Activated CD8-positive, alpha-beta memory T cell treated with anti-CD3 and anti-CD28 coated beads, Interleukin-2, amount 10 ng/mL, durations not matched to agents 7 days and 5 days (primary cell): ENCODE data around the gene PTPRT. TPM values are rescaled to one million over a fixed set of nuclear protein-coding genes. Genes with fewer than 3 reads are reported as not detected.

Experiments used
- ATAC-seq: fragments of 150-1000 bp; cut with Tn5 transposase; one replicate; pipeline ENCODE4 v1.10.0; 2021; ENCODE audit warnings: moderate library complexity
- CTCF ChIA-PET: fragments of 350-600 bp; sonication (Branson Sonifier 250); formaldehyde crosslinking; loops from one replicate; lab custom pipeline; 2021; ENCODE audit warnings: antibody characterized with exemption; lab: Charles Lee
- DNase-seq: peaks from one replicate; pipeline ENCODE4 v3.0.0-alpha.2; 2020
- H3K27ac Mint-ChIP-seq: one replicate; pipeline ENCODE4 v1.8.0; 2021; ENCODE audit warnings: mild to moderate bottlenecking, mixed read lengths
- H3K27me3 Mint-ChIP-seq: one replicate; pipeline ENCODE4 v1.8.0; 2021; ENCODE audit warnings: mixed read lengths
- H3K36me3 Mint-ChIP-seq: one replicate; pipeline ENCODE4 v1.8.0; 2021; ENCODE audit warnings: mild to moderate bottlenecking, mixed read lengths
- H3K4me1 Mint-ChIP-seq: one replicate; pipeline ENCODE4 v1.8.0; 2021; ENCODE audit warnings: mixed read lengths
- H3K4me3 Mint-ChIP-seq: one replicate; pipeline ENCODE4 v1.8.0; 2021; ENCODE audit warnings: mild to moderate bottlenecking, moderate library complexity, mixed read lengths
- H3K9me3 Mint-ChIP-seq: one replicate; pipeline ENCODE4 v1.8.0; 2022; ENCODE audit warnings: low read depth, mixed read lengths
- total RNA-seq, 2 experiments: library from RNA; stranded (reverse); gene quantifications; one replicate each; pipeline ENCODE4 v1.2.3, GENCODE V29; 2021

The PTPRT gene
- total RNA-seq, 2 experiments from 2014 or later, result not detected

DNA sequence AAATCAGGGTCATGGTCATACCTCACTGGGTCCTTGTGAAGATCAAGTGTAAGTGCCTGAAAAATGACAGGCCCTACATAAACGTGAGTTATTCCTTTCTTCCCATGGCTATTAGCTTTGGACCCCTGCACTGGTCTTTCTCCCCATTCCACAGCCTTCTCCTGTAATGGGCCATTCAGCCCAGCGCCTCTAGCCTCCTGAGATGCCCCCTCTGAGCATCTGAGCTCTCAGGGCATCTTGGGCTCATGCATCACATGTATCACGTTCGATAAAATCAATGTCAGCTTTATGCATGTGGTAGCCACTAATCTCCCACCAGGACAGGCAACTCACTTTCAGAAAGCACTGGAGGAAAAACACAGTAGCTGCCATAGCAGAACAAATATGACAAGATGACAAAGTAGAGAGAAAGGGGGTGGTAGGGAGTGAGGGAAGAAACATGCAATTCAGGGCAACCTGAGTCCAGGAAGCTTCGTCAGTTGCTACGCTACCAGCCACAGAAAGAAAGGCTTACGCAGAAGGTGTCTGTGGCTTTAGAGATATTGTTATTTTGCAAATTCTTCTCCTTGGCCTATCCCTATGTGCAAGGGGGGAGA lies 498.8 kb downstream of the PTPRT start:
- H3K4me1 Mint-ChIP-seq, result no peaks in the 10 kb centered on the region
- CTCF ChIA-PET, result no interaction called here
- peaks cover 15% of the 10 kb centered on the region for H3K9me3 Mint-ChIP-seq
- H3K27me3 Mint-ChIP-seq, result no peaks in the 10 kb centered on the region
- H3K4me3 Mint-ChIP-seq, result no peak overlapping the region
- no peak for DNase-seq
- ATAC-seq, result no peak
- H3K36me3 Mint-ChIP-seq, result no peaks in the 10 kb centered on the region
- H3K27ac Mint-ChIP-seq, result no peak overlapping the region

DNA sequence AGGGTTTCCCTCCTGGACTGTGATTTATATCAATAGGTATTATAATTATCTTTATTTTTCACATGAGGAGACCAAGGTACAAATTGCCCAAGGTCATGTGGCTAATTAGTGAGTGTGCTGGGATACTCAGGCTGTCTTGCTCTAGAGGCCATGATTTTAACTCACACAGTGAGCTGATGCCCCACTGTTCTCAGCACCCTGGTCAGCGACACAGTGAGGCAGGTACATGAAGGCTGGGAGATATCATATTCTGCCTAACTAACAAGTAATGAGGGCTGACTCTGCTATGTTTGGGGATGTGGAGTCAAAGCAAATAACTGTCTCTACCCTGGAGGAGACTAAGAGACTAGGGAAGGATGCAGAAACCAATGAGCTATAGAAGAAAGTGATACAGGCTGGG lies 501.1 kb downstream of the PTPRT start:
- CTCF ChIA-PET, result no interaction called here
- no peaks in the 10 kb centered on the region for H3K36me3 Mint-ChIP-seq
- H3K9me3 Mint-ChIP-seq, result peaks cover 13% of the 10 kb centered on the region
- ATAC-seq (no peak), DNase-seq (no peak)
- H3K4me1 Mint-ChIP-seq, result no peaks in the 10 kb centered on the region
- no peak overlapping the region for H3K4me3 Mint-ChIP-seq
- H3K27me3 Mint-ChIP-seq, result no peaks in the 10 kb centered on the region
- H3K27ac Mint-ChIP-seq, result no peak overlapping the region

DNA sequence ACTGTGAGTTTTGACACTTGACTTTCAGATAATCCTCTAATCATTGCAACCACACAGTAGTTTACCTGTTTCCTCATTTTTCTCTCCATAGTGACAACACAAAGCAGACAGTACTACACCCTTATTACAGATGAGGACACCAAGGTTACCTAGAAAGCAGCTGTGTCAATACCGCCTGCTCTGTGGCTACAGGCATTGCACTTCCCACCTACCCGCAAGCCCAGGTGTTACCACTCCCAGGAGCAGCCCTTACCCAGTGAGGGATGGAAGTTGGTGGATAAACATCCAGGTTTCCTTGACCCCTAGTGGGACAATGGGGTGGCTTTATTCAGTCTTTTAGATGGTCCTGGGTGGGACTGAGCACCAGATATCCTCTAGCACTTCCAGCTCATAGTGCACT lies 503.6 kb downstream of the PTPRT start:
- no peak for DNase-seq
- CTCF ChIA-PET, result no interaction called here
- Mint-ChIP-seq H3K4me1 (no peaks in the 10 kb centered on the region), H3K27me3 (no peaks in the 10 kb centered on the region), H3K9me3 (peaks cover 13% of the 10 kb centered on the region), H3K36me3 (no peaks in the 10 kb centered on the region), H3K27ac (no peak overlapping the region), H3K4me3 (no peak overlapping the region)
- ATAC-seq, result no peak

DNA sequence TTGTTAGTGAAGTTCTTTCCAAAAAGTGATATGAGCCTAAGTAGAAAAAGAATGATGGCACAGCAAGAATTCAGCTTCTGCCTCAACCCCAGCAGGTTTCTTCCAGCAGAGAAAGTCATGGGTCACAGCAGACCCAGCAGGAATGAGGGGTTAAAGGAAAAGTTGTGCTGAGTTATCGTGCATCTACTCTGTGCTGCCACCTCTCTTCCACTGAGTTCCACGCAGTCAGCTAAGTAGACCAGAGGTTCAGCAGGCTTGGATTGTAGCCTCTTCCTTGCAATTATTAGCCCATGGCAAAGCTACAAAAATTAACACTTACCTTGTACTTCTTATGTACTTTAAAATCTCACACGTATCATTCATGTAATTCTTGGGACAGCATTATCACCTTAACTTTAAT lies 510.8 kb downstream of the PTPRT start:
- no peaks in the 10 kb centered on the region for H3K4me1 Mint-ChIP-seq
- CTCF ChIA-PET, result no interaction called here
- H3K27me3 Mint-ChIP-seq, result no peaks in the 10 kb centered on the region
- peaks cover 2% of the 10 kb centered on the region for H3K9me3 Mint-ChIP-seq
- DNase-seq (no peak), ATAC-seq (no peak)
- H3K4me3 Mint-ChIP-seq, result no peak overlapping the region
- H3K27ac Mint-ChIP-seq, result no peak overlapping the region
- no peaks in the 10 kb centered on the region for H3K36me3 Mint-ChIP-seq

DNA sequence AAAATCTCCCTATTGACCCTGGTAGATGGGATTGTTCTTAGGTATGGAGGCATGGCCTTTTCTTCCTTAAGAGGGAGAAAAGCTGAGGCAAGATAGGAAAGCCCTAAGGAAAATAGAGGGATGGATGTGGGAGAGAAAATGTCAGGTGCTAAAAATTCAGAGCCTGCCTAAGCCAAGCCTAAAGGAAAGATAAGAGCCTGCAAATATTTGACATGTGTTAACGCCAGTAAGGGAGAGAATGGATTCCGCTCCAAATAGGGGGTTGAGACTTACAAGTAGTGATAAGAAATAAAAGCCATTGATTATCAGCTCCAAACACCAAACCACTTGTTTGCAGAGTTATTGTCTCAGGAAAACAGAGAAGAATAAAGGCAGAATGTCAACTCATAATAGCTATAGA lies 533.6 kb downstream of the PTPRT start:
- Mint-ChIP-seq H3K27me3 (no peaks in the 10 kb centered on the region), H3K27ac (no peak overlapping the region), H3K4me3 (no peak overlapping the region), H3K36me3 (no peaks in the 10 kb centered on the region), H3K9me3 (peaks cover 3% of the 10 kb centered on the region), H3K4me1 (no peaks in the 10 kb centered on the region)
- CTCF ChIA-PET, result no interaction called here
- DNase-seq (no peak), ATAC-seq (no peak)

DNA sequence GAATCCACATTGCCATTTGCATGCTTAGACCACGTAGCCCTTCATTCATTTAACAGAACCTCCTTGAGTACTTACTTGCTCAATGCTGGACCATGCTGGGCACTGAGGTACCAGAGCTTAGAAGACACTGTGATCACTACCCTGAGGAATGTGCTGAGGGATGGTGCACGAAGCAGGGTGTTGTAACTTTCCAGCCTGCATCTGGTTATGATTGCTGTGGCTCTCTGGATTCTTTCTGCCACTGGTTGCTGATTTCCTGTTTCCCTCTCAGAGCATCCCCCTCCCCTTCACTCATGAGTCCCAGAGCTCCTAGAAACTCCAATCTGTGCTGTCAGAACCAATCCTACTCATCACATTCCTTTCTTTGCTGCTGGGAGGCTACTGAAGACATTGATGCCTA lies 537.4 kb downstream of the PTPRT start:
- no peaks in the 10 kb centered on the region for H3K36me3 Mint-ChIP-seq
- no peak overlapping the region for H3K4me3 Mint-ChIP-seq
- no peaks in the 10 kb centered on the region for H3K4me1 Mint-ChIP-seq
- DNase-seq, result no peak
- CTCF ChIA-PET, result no interaction called here
- no peaks in the 10 kb centered on the region for H3K27me3 Mint-ChIP-seq
- H3K27ac Mint-ChIP-seq, result no peak overlapping the region
- ATAC-seq, result no peak
- H3K9me3 Mint-ChIP-seq, result peaks cover 8% of the 10 kb centered on the region

DNA sequence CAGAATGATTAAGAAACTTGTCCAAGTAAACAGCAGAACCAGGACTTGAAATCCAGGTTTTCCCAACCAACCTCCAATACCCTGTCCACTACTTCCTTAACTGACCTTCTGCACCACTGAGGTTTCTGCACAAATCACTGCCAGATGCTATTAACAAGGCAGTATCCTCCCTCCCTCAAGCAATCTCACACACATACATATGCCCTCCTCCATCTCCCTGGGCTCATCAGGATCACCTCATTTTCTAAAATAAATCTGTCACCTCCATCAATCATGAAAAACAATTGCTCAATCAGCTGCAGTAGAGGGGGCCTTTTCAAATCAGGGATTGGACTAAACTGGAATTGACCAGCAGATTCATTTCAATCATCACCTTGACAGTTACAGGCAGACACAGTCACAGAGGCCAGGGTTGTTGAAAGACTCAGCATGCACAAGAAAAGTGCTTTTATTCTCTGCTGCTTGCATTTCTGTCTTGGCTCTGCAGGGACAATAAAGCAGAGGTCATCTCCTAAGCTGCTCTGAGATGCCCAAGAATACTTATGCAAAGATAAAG lies 539.4 kb downstream of the PTPRT start:
- no peaks in the 10 kb centered on the region for H3K27me3 Mint-ChIP-seq
- no peaks in the 10 kb centered on the region for H3K4me1 Mint-ChIP-seq
- H3K27ac Mint-ChIP-seq, result no peak overlapping the region
- no peak overlapping the region for H3K4me3 Mint-ChIP-seq
- CTCF ChIA-PET, result no interaction called here
- H3K36me3 Mint-ChIP-seq, result no peaks in the 10 kb centered on the region
- DNase-seq, result no peak
- ATAC-seq, result no peak
- peaks cover 8% of the 10 kb centered on the region for H3K9me3 Mint-ChIP-seq

DNA sequence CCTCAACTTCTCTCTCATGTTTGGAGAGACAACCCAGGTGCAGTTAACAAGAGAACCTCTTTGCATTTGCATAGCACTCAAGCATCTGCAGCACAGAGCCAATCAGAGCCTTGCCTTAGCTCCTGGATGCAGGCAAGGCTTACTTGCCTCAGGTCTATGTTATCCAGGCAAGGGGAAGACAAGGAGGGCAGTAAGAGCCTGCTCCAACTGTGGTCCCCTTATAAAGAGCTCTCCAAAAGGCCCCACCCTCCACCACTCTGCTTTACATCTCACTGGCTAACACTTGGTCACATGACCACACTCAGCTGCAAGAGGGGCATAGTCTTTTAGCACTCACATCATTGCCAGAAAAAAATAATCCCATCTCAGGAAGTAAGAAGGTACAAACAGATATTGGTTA lies 540.0 kb downstream of the PTPRT start:
- peaks cover 8% of the 10 kb centered on the region for H3K9me3 Mint-ChIP-seq
- ATAC-seq (no peak), DNase-seq (no peak)
- H3K36me3 Mint-ChIP-seq, result no peaks in the 10 kb centered on the region
- H3K4me1 Mint-ChIP-seq, result no peaks in the 10 kb centered on the region
- no peak overlapping the region for H3K27ac Mint-ChIP-seq
- no peak overlapping the region for H3K4me3 Mint-ChIP-seq
- no peaks in the 10 kb centered on the region for H3K27me3 Mint-ChIP-seq
- CTCF ChIA-PET, result no interaction called here

DNA sequence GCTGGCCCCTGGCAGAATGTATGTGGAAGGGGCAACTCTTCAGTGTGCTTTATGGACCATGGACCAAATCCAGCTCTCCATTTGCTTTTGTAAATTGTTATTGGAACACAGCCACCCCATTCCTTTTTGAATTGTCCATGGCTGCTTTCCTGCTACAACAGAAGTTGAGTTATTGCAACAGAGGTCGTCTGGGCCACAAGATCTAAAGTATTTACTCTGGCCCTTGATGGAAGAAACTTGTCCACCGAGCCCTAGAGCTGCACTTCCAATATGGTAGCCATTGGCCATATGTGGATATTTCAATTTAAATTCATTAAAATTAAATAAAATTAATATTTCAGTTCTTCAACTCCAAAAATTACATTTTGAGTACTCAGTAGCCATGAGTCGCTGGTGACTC lies 543.5 kb downstream of the PTPRT start:
- ATAC-seq (no peak), DNase-seq (no peak)
- Mint-ChIP-seq H3K4me1 (no peaks in the 10 kb centered on the region), H3K4me3 (no peak overlapping the region), H3K36me3 (no peaks in the 10 kb centered on the region), H3K9me3 (peaks cover 9% of the 10 kb centered on the region), H3K27me3 (no peaks in the 10 kb centered on the region), H3K27ac (no peak overlapping the region)
- CTCF ChIA-PET, result no interaction called here

DNA sequence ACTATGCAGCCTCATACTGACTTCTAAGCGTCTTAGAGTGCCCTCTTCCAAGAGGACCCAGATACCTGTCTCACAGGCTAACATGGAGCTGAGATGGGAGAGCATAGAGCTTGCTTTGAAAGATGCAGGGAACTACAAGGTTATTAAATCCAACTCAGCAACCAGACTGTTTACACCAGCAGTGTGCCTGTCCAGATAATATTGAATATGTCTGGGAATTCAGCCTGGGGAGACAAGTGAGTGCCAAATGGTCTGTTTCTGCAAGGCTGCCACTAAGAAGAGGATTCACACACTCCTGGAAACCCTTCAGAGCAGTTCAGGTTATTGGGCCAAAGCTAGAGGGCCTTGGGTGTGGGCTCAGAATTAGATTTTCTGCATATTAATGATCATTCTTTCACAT lies 547.8 kb downstream of the PTPRT start:
- Mint-ChIP-seq H3K9me3 (peaks cover 4% of the 10 kb centered on the region), H3K27me3 (no peaks in the 10 kb centered on the region), H3K4me3 (no peak overlapping the region), H3K4me1 (no peaks in the 10 kb centered on the region), H3K36me3 (no peaks in the 10 kb centered on the region), H3K27ac (no peak overlapping the region)
- CTCF ChIA-PET, result no interaction called here
- DNase-seq (no peak), ATAC-seq (no peak)

DNA sequence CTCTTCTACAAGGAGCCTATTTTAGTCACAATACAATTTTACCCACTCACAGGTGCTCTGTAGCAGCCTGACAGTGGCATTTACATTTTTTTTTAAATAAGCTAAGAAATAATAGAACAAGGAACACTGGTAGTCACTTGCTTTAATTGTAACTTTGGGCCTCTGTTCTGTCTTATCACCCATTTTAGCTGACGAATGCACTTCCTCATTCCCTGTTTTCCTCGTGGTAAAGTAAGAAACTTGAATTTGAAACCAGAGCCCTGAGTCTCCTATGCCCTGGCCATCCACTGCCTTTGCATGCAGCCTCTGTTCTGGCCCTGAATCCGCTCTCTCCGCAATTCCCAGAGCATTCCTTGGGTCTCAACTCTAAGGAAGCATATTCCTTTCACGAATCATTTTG lies 550.6 kb downstream of the PTPRT start:
- H3K4me3 Mint-ChIP-seq, result no peak overlapping the region
- DNase-seq, result no peak

DNA sequence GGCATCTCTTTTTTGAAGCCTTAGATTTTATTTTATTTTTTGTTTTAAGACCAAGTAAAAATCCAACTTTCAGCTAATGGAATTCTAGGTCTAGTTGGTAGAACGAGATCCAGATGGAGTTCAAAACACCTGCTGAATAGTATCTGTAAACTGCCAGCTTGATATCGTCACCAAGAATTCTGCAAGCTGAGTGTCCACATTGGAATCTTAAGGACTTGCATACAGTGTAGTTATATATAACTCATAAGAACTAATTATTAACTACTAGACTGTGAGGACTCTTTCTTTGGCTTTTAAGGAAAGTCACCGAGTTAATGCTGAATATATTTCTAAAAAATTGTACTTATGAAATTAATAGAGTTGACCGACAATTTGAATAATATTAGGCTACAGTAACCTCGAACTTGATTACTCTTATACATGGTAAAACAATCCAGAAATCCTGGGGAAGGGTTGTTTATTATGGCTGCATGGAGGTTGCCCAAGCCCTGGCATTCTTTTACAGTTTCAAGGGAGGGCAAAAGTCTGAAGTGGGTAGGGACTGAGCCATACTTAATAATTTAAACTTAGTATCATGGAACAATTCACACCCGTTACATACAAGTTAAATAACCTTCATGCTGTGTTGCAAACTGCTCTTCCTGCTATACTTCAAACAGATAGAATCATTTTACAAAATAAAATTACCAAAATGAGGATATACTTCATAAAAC lies 553.9 kb downstream of the PTPRT start:
- H3K27ac Mint-ChIP-seq, result no peak overlapping the region
- CTCF ChIA-PET, result no interaction called here
- DNase-seq (no peak), ATAC-seq (no peak)
- no peak overlapping the region for H3K4me3 Mint-ChIP-seq
- no peaks in the 10 kb centered on the region for H3K4me1 Mint-ChIP-seq
- no peaks in the 10 kb centered on the region for H3K9me3 Mint-ChIP-seq
- H3K27me3 Mint-ChIP-seq, result no peaks in the 10 kb centered on the region
- H3K36me3 Mint-ChIP-seq, result no peaks in the 10 kb centered on the region

More for the DNA sequence above, 550.6 kb downstream of the PTPRT start:
- CTCF ChIA-PET, result no interaction called here
- no peak for ATAC-seq
- Mint-ChIP-seq H3K27ac (no peak overlapping the region), H3K4me1 (no peaks in the 10 kb centered on the region), H3K36me3 (no peaks in the 10 kb centered on the region), H3K9me3 (peaks cover 4% of the 10 kb centered on the region), H3K27me3 (no peaks in the 10 kb centered on the region)

DNA sequence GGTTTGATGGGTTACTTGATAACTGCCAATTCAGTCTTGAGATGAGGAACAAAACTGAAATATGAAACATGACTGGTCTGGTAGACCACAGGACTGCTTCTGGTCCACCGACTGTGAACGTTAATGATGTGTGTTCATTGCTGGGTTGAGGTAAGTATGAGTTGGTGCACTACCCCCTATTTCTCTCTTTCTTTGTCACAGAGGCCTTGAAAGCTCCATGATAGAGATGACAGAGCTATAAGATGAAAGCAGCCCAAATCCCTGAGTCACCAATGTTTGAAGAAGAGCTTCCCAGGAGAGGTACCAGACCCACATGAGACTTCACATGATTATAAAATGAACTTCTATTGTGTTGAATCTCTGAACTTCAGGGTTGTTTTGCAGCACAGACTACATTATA lies 555.5 kb downstream of the PTPRT start:
- ATAC-seq (no peak), DNase-seq (no peak)
- Mint-ChIP-seq H3K27ac (no peak overlapping the region), H3K4me1 (no peaks in the 10 kb centered on the region), H3K9me3 (no peaks in the 10 kb centered on the region), H3K4me3 (no peak overlapping the region), H3K36me3 (no peaks in the 10 kb centered on the region), H3K27me3 (no peaks in the 10 kb centered on the region)
- CTCF ChIA-PET, result no interaction called here

DNA sequence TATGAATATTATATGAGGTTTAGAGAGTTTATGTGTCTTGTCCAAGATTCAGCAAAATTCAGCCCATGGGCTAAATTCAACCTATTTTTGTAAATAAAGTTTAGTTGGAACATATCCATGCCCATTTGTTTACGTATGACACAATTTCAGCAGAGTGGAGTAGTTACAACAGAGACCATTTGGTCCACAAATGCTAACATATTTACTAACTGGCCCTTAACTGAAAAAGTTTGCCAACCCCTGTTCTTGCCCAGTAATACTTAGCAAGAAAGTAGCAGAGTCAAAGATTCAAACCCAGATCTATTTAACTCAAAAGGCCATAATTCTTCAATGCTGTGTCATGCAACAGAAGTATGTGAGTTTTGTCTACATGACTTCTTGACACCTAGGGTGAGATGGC lies 561.0 kb downstream of the PTPRT start:
- CTCF ChIA-PET, result no interaction called here
- no peaks in the 10 kb centered on the region for H3K27me3 Mint-ChIP-seq
- no peaks in the 10 kb centered on the region for H3K36me3 Mint-ChIP-seq
- no peak overlapping the region for H3K4me3 Mint-ChIP-seq
- DNase-seq, result no peak
- no peaks in the 10 kb centered on the region for H3K4me1 Mint-ChIP-seq
- no peak for ATAC-seq
- H3K27ac Mint-ChIP-seq, result no peak overlapping the region
- no peaks in the 10 kb centered on the region for H3K9me3 Mint-ChIP-seq
